Measurements from ENCODE around the gene BIRC7. TPM values are rescaled to one million over a fixed set of nuclear protein-coding genes. Genes with fewer than 3 reads are reported as not detected.

Gene BIRC7
- total RNA-seq, 1 donor from 2014 or later, result 10.6 TPM

- no peak for DNase-seq (ENCODE audit: low read depth)
- no peak for TF ChIP-seq CTCF (conservative IDR thresholded peaks at IDR 0.05; ENCODE audit: low read depth, low read length)
- no peak overlapping the region for H3K4me3 ChIP-seq (ENCODE audit: low read depth, low read length)
Observed at GRCh38 chr20:63208346-63208909, 27.3 kb upstream of the BIRC7 start.

- TF ChIP-seq CTCF (conservative IDR thresholded peaks at IDR 0.05; ENCODE audit: low read depth, low read length), result no peak
- DNase-seq (ENCODE audit: low read depth), result no peak
- no peak overlapping the region for H3K4me3 ChIP-seq (ENCODE audit: low read depth, low read length)
Observed at GRCh38 chr20:63210011-63210605, 25.6 kb upstream of the BIRC7 start.

GRCh38 chr20:63212393-63212730 lies 23.3 kb upstream of the BIRC7 start:
- TF ChIP-seq CTCF (conservative IDR thresholded peaks at IDR 0.05; ENCODE audit: low read depth, low read length), result no peak
- no peak overlapping the region for H3K4me3 ChIP-seq (ENCODE audit: low read depth, low read length)
- no peak for DNase-seq (ENCODE audit: low read depth)

- no peak overlapping the region for H3K4me3 ChIP-seq (ENCODE audit: low read depth, low read length)
- no peak for DNase-seq (ENCODE audit: low read depth)
- TF ChIP-seq CTCF (conservative IDR thresholded peaks at IDR 0.05; ENCODE audit: low read depth, low read length), result no peak
Observed at GRCh38 chr20:63212792-63213191, 22.9 kb upstream of the BIRC7 start.

GRCh38 chr20:63214514-63214913 lies 21.2 kb upstream of the BIRC7 start:
- DNase-seq (ENCODE audit: low read depth), result no peak
- no peak for TF ChIP-seq CTCF (conservative IDR thresholded peaks at IDR 0.05; ENCODE audit: low read depth, low read length)
- peak overlapping the region; percentile 90 for H3K4me3 ChIP-seq (ENCODE audit: low read depth, low read length)

GRCh38 chr20:63215101-63216040 lies 20.3 kb upstream of the BIRC7 start:
- peak overlapping the region; percentile 90 for H3K4me3 ChIP-seq (ENCODE audit: low read depth, low read length)
- peak; percentile 84 for TF ChIP-seq CTCF (conservative IDR thresholded peaks at IDR 0.05; ENCODE audit: low read depth, low read length)
- no peak for DNase-seq (ENCODE audit: low read depth)
